GM10266 (cell line): ENCODE results near the gene TMSB4X.
A peak's percentile ranks its signal among the peaks of the same experiment; 100 is the strongest.
"Not testable (repeated sequence)": the region's sequence is repeated elsewhere in the genome, so short reads cannot be mapped to it uniquely, and the experiment has no call there.

Source experiments
- DNase-seq: peaks from one replicate; pipeline ENCODE4 v3.0.0; 2012; ENCODE audit errors: extremely low spot score
- CTCF ChIP-seq: IDR thresholded peaks from 2 replicates; pipeline ENCODE4 v1.5.1; 2012; ENCODE audit warnings: mild to moderate bottlenecking, low read depth; ENCODE audit not compliant: control insufficient read depth, insufficient read depth; ENCODE audit errors: missing control alignments

TMSB4X gene

DNA sequence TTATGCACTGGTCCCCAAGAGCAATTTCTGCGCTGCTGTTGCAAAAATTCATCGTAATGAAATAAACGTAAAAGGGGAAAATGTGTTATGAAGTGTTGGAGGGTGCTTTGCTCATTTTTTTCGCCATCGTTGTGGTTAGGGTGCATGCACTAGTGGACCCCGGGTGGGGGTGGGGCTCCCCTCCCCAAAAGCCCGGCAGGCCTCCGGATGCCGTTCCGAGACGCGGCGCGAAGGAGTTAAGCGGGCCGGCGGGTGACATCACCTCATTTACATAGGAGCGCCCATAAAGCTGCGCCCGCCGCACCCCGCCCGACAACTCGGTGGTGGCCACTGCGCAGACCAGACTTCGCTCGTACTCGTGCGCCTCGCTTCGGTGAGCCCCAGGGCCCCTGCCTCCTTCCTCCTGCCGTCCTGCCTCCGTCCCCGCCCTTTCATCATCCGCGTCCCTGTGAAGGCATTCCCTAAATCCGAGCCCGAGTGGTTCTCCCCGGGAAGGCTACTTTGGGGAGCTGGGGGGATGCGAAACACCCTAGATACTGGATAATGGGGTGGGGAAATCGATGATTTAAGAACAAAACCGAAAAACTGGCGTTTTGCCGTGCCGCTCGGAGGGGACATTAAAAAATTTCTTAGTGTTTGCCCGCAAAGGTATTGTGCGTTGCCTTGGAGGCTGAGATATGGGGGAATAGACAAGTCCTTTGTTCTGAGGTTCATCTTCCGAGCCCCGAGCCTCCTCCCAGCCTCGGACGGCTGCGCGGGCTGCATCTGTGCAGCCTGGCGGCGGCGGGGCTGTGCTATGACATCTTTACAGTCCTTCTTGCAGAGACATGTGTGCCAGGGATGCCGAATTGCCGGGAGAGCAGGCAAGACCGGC lies at the start of gene TMSB4X:
Gene TMSB4X (plus strand): TSS at position 315 of the 874 bp plus-strand sequence.
- DNase-seq, result peak; percentile 55
- TF ChIP-seq CTCF, result no peak

DNA sequence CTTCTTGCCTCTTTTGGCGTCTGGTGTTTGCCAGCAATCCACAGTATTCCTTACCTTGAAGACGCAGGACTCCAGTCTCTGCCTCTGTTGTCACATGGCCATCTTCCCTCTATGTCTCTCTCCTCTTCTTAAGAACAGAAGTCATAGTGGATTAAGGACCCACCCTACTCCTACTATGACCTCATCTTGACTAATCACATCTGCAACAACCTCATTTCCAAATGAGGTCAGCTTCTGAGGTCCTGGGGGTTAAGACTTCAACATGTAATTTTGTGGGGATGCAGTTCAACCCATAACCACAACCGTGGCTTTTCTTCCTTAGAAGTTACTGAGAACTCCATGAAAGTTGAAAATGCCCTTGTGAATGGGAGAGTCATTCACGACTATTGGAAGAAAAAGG lies 45.2 kb upstream of the TMSB4X start:
- no peak for TF ChIP-seq CTCF
- DNase-seq, result no peak

GRCh38 chrX:12930150-12930549 lies 44.8 kb upstream of the TMSB4X start:
- no peak for DNase-seq
- TF ChIP-seq CTCF, result no peak

GRCh38 chrX:12932244-12932643 lies 42.7 kb upstream of the TMSB4X start:
- TF ChIP-seq CTCF, result no peak
- no peak for DNase-seq

DNA sequence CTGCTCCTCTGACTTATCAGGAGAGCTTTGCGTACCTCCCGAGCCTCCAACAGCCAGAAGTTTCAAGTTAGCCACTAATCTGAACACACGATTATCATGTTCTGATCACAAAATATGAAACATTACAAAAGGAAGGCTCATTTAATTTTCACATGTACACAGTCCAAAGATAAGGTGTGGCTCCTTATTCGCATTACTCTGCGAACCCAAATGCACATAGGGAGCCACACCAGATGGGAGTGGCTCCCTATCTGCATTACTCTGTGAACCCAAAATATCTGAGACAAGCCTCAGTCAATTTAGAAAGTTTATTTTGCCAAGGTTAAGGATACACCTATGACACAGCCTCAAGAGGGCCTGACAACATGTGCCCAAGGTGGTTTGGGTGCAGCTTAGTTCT lies 40.1 kb upstream of the TMSB4X start:
- no peak for DNase-seq
- TF ChIP-seq CTCF, result no peak

DNA sequence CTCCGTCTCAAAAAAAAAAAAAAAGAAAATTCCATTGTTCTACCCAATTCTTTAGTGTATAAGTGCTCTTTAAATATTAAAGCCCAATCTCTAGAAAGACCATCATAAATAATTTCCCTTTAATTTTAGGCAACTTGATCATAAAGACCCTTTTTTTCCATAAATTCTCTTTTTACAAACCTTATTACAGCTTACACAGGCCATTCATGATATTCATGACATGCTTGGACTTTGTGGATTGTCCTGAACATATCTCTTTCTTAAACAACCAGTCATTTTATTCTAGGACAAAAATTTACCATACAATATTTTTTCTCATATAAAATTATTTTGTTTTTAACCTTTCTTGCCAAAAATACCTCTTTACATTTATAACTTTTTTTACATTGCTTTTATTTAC lies 38.0 kb upstream of the TMSB4X start:
- DNase-seq, result no peak
- TF ChIP-seq CTCF, result no peak

DNA sequence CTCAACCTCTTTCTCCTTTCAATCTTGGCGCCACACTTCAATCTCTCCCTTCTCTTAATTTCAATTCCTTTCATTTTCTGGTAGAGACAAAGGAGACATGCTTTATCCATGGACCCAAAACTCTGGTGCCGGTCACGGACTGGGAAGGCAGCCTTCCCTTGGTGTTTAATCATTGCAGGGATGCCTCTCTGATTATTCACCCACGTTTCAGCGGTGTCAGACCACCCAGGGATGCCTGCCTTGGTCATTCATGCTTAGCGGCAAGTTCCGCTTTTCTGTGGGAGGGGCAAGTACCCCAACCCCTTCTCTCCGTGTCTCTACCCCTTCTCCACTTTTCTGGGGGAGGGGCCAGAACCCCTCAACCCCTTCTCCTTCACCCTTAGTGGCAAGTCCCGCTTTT lies 34.4 kb upstream of the TMSB4X start:
- DNase-seq, result not testable (repeated sequence)

GRCh38 chrX:12943592-12943991 lies 31.3 kb upstream of the TMSB4X start:
- not testable (repeated sequence) for DNase-seq

DNA sequence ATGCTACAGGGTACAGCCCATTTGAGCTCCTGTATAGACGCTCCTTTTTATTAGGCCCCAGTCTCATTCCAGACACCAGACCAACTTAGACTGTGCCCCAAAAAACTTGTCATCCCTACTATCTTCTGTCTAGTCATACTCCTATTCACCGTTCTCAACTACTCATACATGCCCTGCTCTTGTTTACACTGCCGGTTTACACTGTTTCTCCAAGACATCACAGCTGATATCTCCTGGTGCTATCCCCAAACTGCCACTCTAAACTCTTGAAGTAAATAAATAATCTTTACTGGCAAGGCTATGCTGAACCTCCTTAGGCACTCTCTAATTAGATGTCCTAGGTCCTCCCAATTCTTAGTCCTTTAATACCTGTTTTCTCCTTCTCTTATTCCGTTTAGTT lies 30.5 kb upstream of the TMSB4X start:
- DNase-seq, result not testable (repeated sequence)
